ENCODE measurements around the gene CAMK2D. TPM values are rescaled to one million over a fixed set of nuclear protein-coding genes. Genes with fewer than 3 reads are reported as not detected.

Gene CAMK2D
- total RNA-seq, 1 experiment from 2014 or later = 9.0 TPM

DNA sequence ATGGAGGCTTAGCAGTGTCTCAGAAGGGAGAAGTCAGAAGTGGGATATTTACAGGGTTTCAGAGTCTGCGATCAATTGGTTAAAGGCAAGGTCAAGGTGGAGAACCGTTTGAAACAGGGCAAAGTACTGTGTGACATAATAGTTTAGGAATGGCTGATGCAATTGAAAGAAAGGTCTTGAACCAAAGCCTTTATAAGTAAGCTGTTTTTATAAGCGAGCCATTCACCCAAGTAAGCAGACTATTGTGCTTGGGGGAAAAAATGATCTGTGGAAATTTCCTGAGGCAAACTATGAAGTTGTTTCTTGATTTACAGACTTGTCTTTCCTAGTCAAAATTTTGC lies 327.3 kb downstream of the CAMK2D start:
- H3T11ph ChIP-seq (ENCODE audit: low read length) = no peak overlapping the region
- H3K9me3 ChIP-seq (ENCODE audit: control insufficient read depth, low read depth, low read length) = no peaks in the 10 kb centered on the region
- no peak overlapping the region for H4K8ac ChIP-seq (replicated peaks; ENCODE audit: insufficient read length, low read depth, low read length)
- no peak overlapping the region for H3K18ac ChIP-seq (ENCODE audit: insufficient read length, low read depth, low read length)
- no peaks in the 10 kb centered on the region for H3K79me1 ChIP-seq (ENCODE audit: insufficient read depth, low read depth, low read length, poor library complexity, severe bottlenecking)
- no peaks in the 10 kb centered on the region for H3K79me2 ChIP-seq (ENCODE audit: insufficient read depth, low read length)
- H3K27me3 ChIP-seq (ENCODE audit: insufficient read depth, low read length) = no peaks in the 10 kb centered on the region
- DNase-seq = no peak
- no CpG with 5 or more reads among the region's 3 CpGs for whole genome bisulfite sequencing (ENCODE audit: extremely low coverage, insufficient read length, low lambda C conversion rate)
- no peak overlapping the region for H2AK5ac ChIP-seq (ENCODE audit: insufficient read length, low read length)
- no peak overlapping the region for H3K4me3 Mint-ChIP-seq
- H3K27ac ChIP-seq (ENCODE audit: insufficient read length, low read depth, low read length) = no peak overlapping the region
- peaks cover 8 to 9% of the 10 kb centered on the region in 2 experiments for H3K4me1 Mint-ChIP-seq
- no peak overlapping the region for H2BK20ac ChIP-seq (ENCODE audit: low read depth, low read length, poor library complexity, severe bottlenecking)
- no peak overlapping the region for H3K4me2 ChIP-seq (ENCODE audit: insufficient read depth, insufficient read length, low read length)
- no peak overlapping the region for H3K14ac ChIP-seq (ENCODE audit: insufficient read depth, low read length)
- H3K23ac ChIP-seq (ENCODE audit: insufficient read length, low read depth, low read length) = no peak overlapping the region
- no peak overlapping the region for H2BK120ac ChIP-seq (ENCODE audit: low read depth, low read length, poor library complexity, severe bottlenecking)
- no peaks in the 10 kb centered on the region for H3K4me1 ChIP-seq (ENCODE audit: insufficient read depth, low read length)
- no peak overlapping the region for H4K5ac ChIP-seq (ENCODE audit: insufficient read length, low read depth, low read length)
- H4K91ac ChIP-seq (ENCODE audit: insufficient read length, low read depth, low read length) = no peak overlapping the region
- H3K23me2 ChIP-seq (ENCODE audit: insufficient read length, low read depth, low read length, poor library complexity, severe bottlenecking) = no peaks in the 10 kb centered on the region
- no peak overlapping the region for H3K4ac ChIP-seq (ENCODE audit: low read depth, low read length)
- no peak for TF ChIP-seq CTCF (conservative IDR thresholded peaks at IDR 0.05)
- no peak overlapping the region for H2BK15ac ChIP-seq (ENCODE audit: low read depth, low read length)
- H3K27me3 Mint-ChIP-seq (ENCODE audit: low read depth) = no peaks in the 10 kb centered on the region
- no peaks in the 10 kb centered on the region for H4K20me1 ChIP-seq (ENCODE audit: control insufficient read depth, insufficient read depth, insufficient read length)
- no peak overlapping the region for H2BK12ac ChIP-seq (ENCODE audit: insufficient read length, low read depth, low read length)
- H3K27ac Mint-ChIP-seq = no peak overlapping the region
- H3K9me3 Mint-ChIP-seq = peaks cover 17 to 20% of the 10 kb centered on the region in 2 experiments
- H2BK5ac ChIP-seq (ENCODE audit: insufficient read length, low read length) = no peak overlapping the region
- peaks cover 6 to 25% (median 15%) of the 10 kb centered on the region in 3 experiments; a peak in 6 of 7 replicates for H3K36me3 Mint-ChIP-seq (ENCODE audit: insufficient read depth in 1 of 3, low read depth in 3 of 3)
- no peak overlapping the region for H3K9ac ChIP-seq (ENCODE audit: extremely low read depth, insufficient read length, low read length)
- H2AFZ ChIP-seq (ENCODE audit: low read length) = no peak overlapping the region
- no peak overlapping the region for H3K56ac ChIP-seq (ENCODE audit: insufficient read length, low read depth, low read length)
